ENCODE measurements around the gene SLC25A13. TPM values are rescaled to one million over a fixed set of nuclear protein-coding genes. Genes with fewer than 3 reads are reported as not detected.
A peak's percentile ranks its signal among the peaks of the same experiment; 100 is the strongest.

SLC25A13 gene
- total and polyA plus RNA-seq, 2 of the 8 experiments (the other 6 are each of a cell fraction or from before 2014, with no cell fraction given): 30.8 to 85.4 TPM

DNA sequence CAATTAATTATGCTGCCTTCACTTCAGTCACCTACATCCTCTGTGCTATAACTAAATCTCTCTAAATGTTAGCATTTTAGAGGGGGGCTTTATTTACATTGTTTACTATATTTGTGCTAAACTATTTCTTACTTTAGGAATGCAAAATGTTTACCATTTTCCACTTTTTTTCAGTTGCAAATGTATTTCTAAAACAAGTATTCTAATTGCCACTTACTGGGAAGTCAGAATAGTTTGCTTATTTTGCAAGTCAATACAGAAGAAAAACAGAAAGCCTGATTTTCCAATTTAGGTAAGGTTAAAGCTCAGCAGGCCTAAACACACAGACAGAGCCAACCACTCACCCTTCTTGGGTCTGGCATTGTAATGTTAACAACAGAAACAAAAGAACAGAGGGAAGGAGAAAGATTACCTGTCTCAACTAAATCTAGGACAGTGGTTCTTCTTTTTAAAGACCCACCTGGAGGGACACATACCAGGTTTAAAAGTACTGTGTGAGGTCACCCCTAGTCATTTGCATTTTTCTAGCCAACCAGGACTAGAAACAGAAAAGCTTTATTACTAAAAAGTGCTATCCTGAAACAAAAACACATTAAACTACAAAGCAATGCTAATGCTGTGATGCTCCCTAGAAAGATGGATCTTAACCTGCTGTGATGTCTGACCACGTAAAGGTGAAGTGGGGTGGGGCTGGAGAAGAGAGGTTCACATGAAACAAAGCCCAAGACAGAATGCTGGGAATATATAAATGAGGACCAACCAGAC, 178.2 kb downstream of the SLC25A13 start:
- no peak overlapping the region for H4K5ac ChIP-seq (ENCODE audit: insufficient read length, low read depth, low read length)
- peak in 1 of 2 experiments; percentile 54 for DNase-seq (ENCODE audit: low read depth in 1 of 2, low spot score in 2 of 2)
- H4K91ac ChIP-seq (replicated peaks; ENCODE audit: insufficient read length, low read length): no peak overlapping the region
- H2BK15ac ChIP-seq (ENCODE audit: low read length): no peak overlapping the region
- H3K18ac ChIP-seq (ENCODE audit: extremely low read depth, low read length): no peak overlapping the region
- H4K20me1 ChIP-seq (replicated peaks in 1 of 2; ENCODE audit: control insufficient read depth in 1 of 2, insufficient read depth in 2 of 2, low read length in 2 of 2): peaks cover 23 to 33% of the 10 kb centered on the region in 2 experiments
- ChIA-PET POLR2A (ENCODE audit: partially characterized antibody) (interaction anchor here (0.7 to 1.5 kb wide), 5 partner anchors 14 to 402 kb away, joined by 3 to 4 read pairs (median 3); no protein-coding TSS in a partner anchor), CTCF (ENCODE audit: partially characterized antibody) (interaction anchor here (0.6 to 4.6 kb wide), 5 partner anchors 11 to 883 kb away, joined by 3 to 34 read pairs (median 3); no protein-coding TSS in a partner anchor)
- FAIRE-seq: peak; percentile 98
- H2BK5ac ChIP-seq (ENCODE audit: low read depth, low read length): no peak overlapping the region
- WGBS, 2 experiments (ENCODE audit: extremely low coverage in 1 of 2, insufficient coverage in 1 of 2, insufficient read length in 1 of 2, insufficient replicate concordance in 2 of 2, low coverage in 1 of 2, low lambda C conversion rate in 2 of 2, missing lambda C conversion rate in 1 of 2): 7% methylated on average over 1 of the region's 1 CpG; no CpG with 5 or more reads in 1 of the 2 experiments
- peaks cover 0 to 9% (median 4%) of the 10 kb centered on the region in 4 experiments; a peak in 2 of 8 replicates for H3K36me3 ChIP-seq (ENCODE audit: control insufficient read depth in 2 of 4, insufficient read depth in 4 of 4, low read length in 3 of 4)
- no peak overlapping the region for H3K56ac ChIP-seq (replicated peaks; ENCODE audit: insufficient read length, low read depth, low read length)
- peaks cover 36 to 75% (median 61%) of the 10 kb centered on the region in 4 experiments for H3K27me3 ChIP-seq (replicated peaks in 1 of 4; ENCODE audit: control insufficient read depth in 3 of 4, extremely low read depth in 1 of 4, insufficient read depth in 3 of 4, low read length in 3 of 4)
- no peak overlapping the region for H4K8ac ChIP-seq (ENCODE audit: extremely low read depth, insufficient read depth, low read length)
- H3K23ac ChIP-seq (ENCODE audit: insufficient read length): no peak overlapping the region
- H2BK20ac ChIP-seq (ENCODE audit: low read length): no peak overlapping the region
- no peak overlapping the region for H2AK5ac ChIP-seq (ENCODE audit: low read depth, low read length)
- H3K27ac ChIP-seq (ENCODE audit: low read depth, low read length): no peak overlapping the region
- no peaks in the 10 kb centered on the region for H3K23me2 ChIP-seq (ENCODE audit: low read depth, low read length)
- no peaks in the 10 kb centered on the region for H3K9me3 ChIP-seq (ENCODE audit: insufficient read depth in 2 of 2, low read depth in 1 of 2, low read length in 1 of 2)
- no peak overlapping the region for H3K9ac ChIP-seq (replicated peaks in 1 of 4; ENCODE audit: extremely low read depth in 1 of 4, low read depth in 3 of 4, low read length in 3 of 4)
- H2AFZ ChIP-seq (ENCODE audit: low read length): no peak overlapping the region
- H2BK120ac ChIP-seq (replicated peaks; ENCODE audit: low read depth, low read length): no peak overlapping the region
- H3K4me1 ChIP-seq (replicated peaks in 1 of 4; ENCODE audit: control insufficient read depth in 3 of 4, insufficient read depth in 4 of 4, low read length in 3 of 4): peaks cover 2 to 9% (median 6%) of the 10 kb centered on the region in 4 experiments; a peak in 5 of 7 replicates
- H3K14ac ChIP-seq (ENCODE audit: insufficient read length): no peak overlapping the region
- H3K79me2 ChIP-seq (ENCODE audit: control insufficient read depth in 1 of 2, insufficient read depth in 2 of 2, low read length in 2 of 2): no peaks in the 10 kb centered on the region
- H3K4ac ChIP-seq (replicated peaks; ENCODE audit: insufficient read length, low read depth, low read length): no peak overlapping the region
- H3K4me2 ChIP-seq (ENCODE audit: insufficient read depth in 1 of 2, low read depth in 2 of 2, low read length in 2 of 2): peak overlapping the region; percentile 53 to 66; a peak in 3 of 4 replicates
- H2BK12ac ChIP-seq (ENCODE audit: low read depth, low read length): no peak overlapping the region; the same call in 1 of the 2 replicates
- no peak overlapping the region; a peak in 2 of 8 replicates for H3K4me3 ChIP-seq (ENCODE audit: extremely low read depth in 1 of 4, insufficient read depth in 2 of 4, low read depth in 3 of 4, low read length in 4 of 4)
- no peaks in the 10 kb centered on the region for H3K79me1 ChIP-seq (ENCODE audit: low read depth, low read length)
- TF ChIP-seq, protein P1, sequence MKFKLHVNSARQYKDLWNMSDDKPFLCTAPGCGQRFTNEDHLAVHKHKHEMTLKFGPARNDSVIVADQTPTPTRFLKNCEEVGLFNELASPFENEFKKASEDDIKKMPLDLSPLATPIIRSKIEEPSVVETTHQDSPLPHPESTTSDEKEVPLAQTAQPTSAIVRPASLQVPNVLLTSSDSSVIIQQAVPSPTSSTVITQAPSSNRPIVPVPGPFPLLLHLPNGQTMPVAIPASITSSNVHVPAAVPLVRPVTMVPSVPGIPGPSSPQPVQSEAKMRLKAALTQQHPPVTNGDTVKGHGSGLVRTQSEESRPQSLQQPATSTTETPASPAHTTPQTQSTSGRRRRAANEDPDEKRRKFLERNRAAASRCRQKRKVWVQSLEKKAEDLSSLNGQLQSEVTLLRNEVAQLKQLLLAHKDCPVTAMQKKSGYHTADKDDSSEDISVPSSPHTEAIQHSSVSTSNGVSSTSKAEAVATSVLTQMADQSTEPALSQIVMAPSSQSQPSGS (IDR thresholded peaks at IDR 0.05; ENCODE audit: low read length): peak; percentile 93
- TF ChIP-seq SIN3A (conservative IDR thresholded peaks at IDR 0.05 in 1 of 2, IDR thresholded peaks at IDR 0.05 in 1 of 2; ENCODE audit: low read depth in 1 of 2, low read length in 2 of 2) (no peak), RNF2 (IDR thresholded peaks at IDR 0.05; ENCODE audit: borderline replicate concordance, low read depth, low read length, missing control alignments, poor library complexity, severe bottlenecking) (no peak), EP300 (IDR thresholded peaks at IDR 0.05; ENCODE audit: borderline replicate concordance in 1 of 2, low read depth in 2 of 2, low read length in 2 of 2) (peak in 1 of 2 experiments; percentile 92; a peak in 1 of 3 replicates), YY1 (IDR thresholded peaks at IDR 0.05; ENCODE audit: low read depth, low read length) (no peak), POLR2AphosphoS5 (IDR thresholded peaks at IDR 0.05; ENCODE audit: low read depth, low read length) (peak; percentile 84), KDM1A (IDR thresholded peaks at IDR 0.05; ENCODE audit: borderline replicate concordance, low read length) (no peak), TCF12 (IDR thresholded peaks at IDR 0.05; ENCODE audit: low read depth, low read length) (peak; percentile 97), SIX5 (IDR thresholded peaks at IDR 0.05; ENCODE audit: low read depth, low read length) (no peak; the same call in 1 of the 2 replicates)

Measured in H1 (cell line).